ENCODE data around the gene ITGB4.

DNA sequence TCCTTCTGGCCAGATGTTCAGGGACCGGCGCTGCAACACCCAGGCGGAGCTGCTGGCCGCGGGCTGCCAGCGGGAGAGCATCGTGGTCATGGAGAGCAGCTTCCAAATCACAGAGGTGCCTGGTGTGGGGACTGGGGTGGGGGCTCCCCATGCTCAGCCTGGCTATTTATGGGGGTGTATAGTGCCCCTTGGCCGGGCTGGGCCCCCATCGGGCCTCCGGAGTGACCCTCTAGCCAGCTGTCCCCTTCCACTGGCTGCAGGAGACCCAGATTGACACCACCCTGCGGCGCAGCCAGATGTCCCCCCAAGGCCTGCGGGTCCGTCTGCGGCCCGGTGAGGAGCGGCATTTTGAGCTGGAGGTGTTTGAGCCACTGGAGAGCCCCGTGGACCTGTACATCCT, 6.1 kb downstream of the ITGB4 start:
- TF ChIP-seq, protein P1, sequence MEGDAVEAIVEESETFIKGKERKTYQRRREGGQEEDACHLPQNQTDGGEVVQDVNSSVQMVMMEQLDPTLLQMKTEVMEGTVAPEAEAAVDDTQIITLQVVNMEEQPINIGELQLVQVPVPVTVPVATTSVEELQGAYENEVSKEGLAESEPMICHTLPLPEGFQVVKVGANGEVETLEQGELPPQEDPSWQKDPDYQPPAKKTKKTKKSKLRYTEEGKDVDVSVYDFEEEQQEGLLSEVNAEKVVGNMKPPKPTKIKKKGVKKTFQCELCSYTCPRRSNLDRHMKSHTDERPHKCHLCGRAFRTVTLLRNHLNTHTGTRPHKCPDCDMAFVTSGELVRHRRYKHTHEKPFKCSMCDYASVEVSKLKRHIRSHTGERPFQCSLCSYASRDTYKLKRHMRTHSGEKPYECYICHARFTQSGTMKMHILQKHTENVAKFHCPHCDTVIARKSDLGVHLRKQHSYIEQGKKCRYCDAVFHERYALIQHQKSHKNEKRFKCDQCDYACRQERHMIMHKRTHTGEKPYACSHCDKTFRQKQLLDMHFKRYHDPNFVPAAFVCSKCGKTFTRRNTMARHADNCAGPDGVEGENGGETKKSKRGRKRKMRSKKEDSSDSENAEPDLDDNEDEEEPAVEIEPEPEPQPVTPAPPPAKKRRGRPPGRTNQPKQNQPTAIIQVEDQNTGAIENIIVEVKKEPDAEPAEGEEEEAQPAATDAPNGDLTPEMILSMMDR (IDR thresholded peaks at IDR 0.05; ENCODE audit: borderline replicate concordance, extremely low read depth, low read length, poor library complexity, severe bottlenecking) = no peak
- TF ChIP-seq EZH2 (IDR thresholded peaks at IDR 0.05; ENCODE audit: borderline replicate concordance, low read depth, low read length, severe bottlenecking) = no peak
